MM.1S (cell line): ENCODE results near the gene FBRS.

Source experiments
- DNase-seq: peaks from one replicate; pipeline ENCODE4 v3.0.0-alpha.2; 2015
- H2AFZ ChIP-seq: fragments of 300-600 bp; sonication (generic); 2 replicates; pipeline ENCODE4 v1.6.0; 2016; ENCODE audit warnings: antibody characterized with exemption, low read length
- H3F3A ChIP-seq: fragments of 300-600 bp; sonication (generic); 2 replicates; pipeline ENCODE4 v1.6.1; 2016; ENCODE audit warnings: mild to moderate bottlenecking, antibody characterized with exemption, low read length, moderate library complexity, mixed read lengths; ENCODE audit not compliant: insufficient read depth
- H3K27ac ChIP-seq: fragments of 300-600 bp; sonication (generic); 2 replicates; pipeline ENCODE4 v1.5.1; 2016; ENCODE audit warnings: mild to moderate bottlenecking, low read length
- H3K27me3 ChIP-seq: fragments of 300-600 bp; sonication (generic); replicated peaks from 2 replicates; pipeline ENCODE4 v1.6.0; 2016; ENCODE audit warnings: low read length; ENCODE audit not compliant: insufficient read depth
- H3K36me3 ChIP-seq: fragments of 300-600 bp; sonication (generic); replicated peaks from 2 replicates; pipeline ENCODE4 v1.6.1; 2016; ENCODE audit warnings: mild to moderate bottlenecking, low read length, mixed read lengths; ENCODE audit not compliant: insufficient read depth
- H3K4me1 ChIP-seq: fragments of 300-600 bp; sonication (generic); 2 replicates; pipeline ENCODE4 v1.6.1; 2016; ENCODE audit warnings: low read length, mixed read lengths
- H3K4me2 ChIP-seq: fragments of 300-600 bp; sonication (generic); 2 replicates; pipeline ENCODE4 v1.6.0; 2016; ENCODE audit warnings: low read depth, low read length
- H3K4me3 ChIP-seq: fragments of 300-600 bp; sonication (generic); 2 replicates; pipeline ENCODE4 v1.5.1; 2016; ENCODE audit warnings: low read length, mixed read lengths
- H3K79me2 ChIP-seq: fragments of 300-600 bp; sonication (generic); 2 replicates; pipeline ENCODE4 v1.6.1; 2016; ENCODE audit warnings: mixed run types, low read length, mixed read lengths
- H3K9ac ChIP-seq: fragments of 300-600 bp; sonication (generic); 2 replicates; pipeline ENCODE4 v1.6.1; 2016; ENCODE audit warnings: low read length, mixed read lengths
- H3K9me2 ChIP-seq: fragments of 300-600 bp; sonication (generic); replicated peaks from 2 replicates; pipeline ENCODE4 v1.6.1; 2016; ENCODE audit warnings: mild to moderate bottlenecking, low read length, mixed read lengths; ENCODE audit not compliant: insufficient read depth
- H3K9me3 ChIP-seq: fragments of 300-600 bp; sonication (generic); replicated peaks from 2 replicates; pipeline ENCODE4 v1.6.1; 2016; ENCODE audit warnings: mild to moderate bottlenecking, low read length, mixed read lengths; ENCODE audit not compliant: insufficient read depth
- H4K20me1 ChIP-seq: fragments of 300-600 bp; sonication (generic); 2 replicates; pipeline ENCODE4 v1.6.1; 2016; ENCODE audit warnings: mild to moderate bottlenecking, low read length, moderate library complexity, mixed read lengths; ENCODE audit not compliant: insufficient read depth
- CTCF ChIP-seq: fragments of 300-600 bp; sonication (generic); IDR thresholded peaks from 2 replicates; pipeline ENCODE4 v1.5.1; 2016; ENCODE audit warnings: antibody characterized with exemption, low read length, mixed read lengths
- EZH2 ChIP-seq: fragments of 300-600 bp; sonication (generic); optimal IDR thresholded peaks from 2 replicates; pipeline ENCODE3; 2017; ENCODE audit warnings: low read depth, mild to moderate bottlenecking, antibody characterized with exemption, low read length, mixed read lengths
- EZH2phosphoT487 ChIP-seq: fragments of 300-600 bp; sonication (generic); IDR thresholded peaks from 2 replicates; pipeline ENCODE4 v1.6.1; 2018; ENCODE audit warnings: antibody characterized with exemption, low read length

The FBRS gene

GRCh38 chr16:30657866-30658730 lies at the start of gene FBRS:
Gene FBRS (plus strand): TSS chr16:30658431. CDS start chr16:30659519, 1,088 bp downstream.
- H3K4me3 ChIP-seq, result peak within 1 kb of the TSS; percentile 74
- H3K9me3 ChIP-seq, result no peaks in the 10 kb centered on the region
- no peaks in the 10 kb centered on the region for H3K27me3 ChIP-seq
- H3K9me2 ChIP-seq, result no peaks in the 10 kb centered on the region
- H3K4me2 ChIP-seq, result peak within 1 kb of the TSS; percentile 91
- peak within 1 kb of the TSS; percentile 91 for H3K9ac ChIP-seq
- TF ChIP-seq EZH2 (no peak), CTCF (peak; percentile 82)
- H3K79me2 ChIP-seq, result peaks cover 39% of the 10 kb centered on the region
- peak within 1 kb of the TSS; percentile 95 for H3K27ac ChIP-seq
- H4K20me1 ChIP-seq, result no peaks in the 10 kb centered on the region
- peaks cover 11% of the 10 kb centered on the region; the same call in 1 of the 2 replicates for H3K4me1 ChIP-seq
- peak; percentile 100 for DNase-seq
- H2AFZ ChIP-seq, result peak within 1 kb of the TSS; percentile 74
- H3F3A ChIP-seq, result peaks cover 28% of the 10 kb centered on the region
- peaks cover 5% of the 10 kb centered on the region for H3K36me3 ChIP-seq

GRCh38 chr16:30609002-30609925 lies 49.0 kb upstream of the FBRS start:
- H3K9me3 ChIP-seq, result no peaks in the 10 kb centered on the region
- no peak for TF ChIP-seq EZH2phosphoT487
- TF ChIP-seq CTCF, result no peak
- no peak for TF ChIP-seq EZH2

GRCh38 chr16:30609926-30610839 lies 48.0 kb upstream of the FBRS start, which contains the start of gene ZNF689:
Gene ZNF689 (minus strand): TSS chr16:30610389. CDS start chr16:30610041, 348 bp downstream.
- H3K4me1 ChIP-seq, result peaks cover 3% of the 10 kb centered on the region; the same call in 1 of the 2 replicates
- H3F3A ChIP-seq, result no peaks in the 10 kb centered on the region
- no peaks in the 10 kb centered on the region for H3K9me2 ChIP-seq
- no peaks in the 10 kb centered on the region for H4K20me1 ChIP-seq
- no peaks in the 10 kb centered on the region for H3K27me3 ChIP-seq
- H3K79me2 ChIP-seq, result peaks cover 8% of the 10 kb centered on the region
- peak within 1 kb of the TSS; percentile 100 for H3K4me2 ChIP-seq
- TF ChIP-seq EZH2phosphoT487 (no peak), EZH2 (no peak), CTCF (no peak)
- H3K4me3 ChIP-seq, result peak within 1 kb of the TSS; percentile 95
- H3K27ac ChIP-seq, result peak within 1 kb of the TSS; percentile 64; the same call in 1 of the 2 replicates
- peak within 1 kb of the TSS; percentile 96 for H3K9ac ChIP-seq
- H2AFZ ChIP-seq, result peak within 1 kb of the TSS; percentile 95
- peak; percentile 97 for DNase-seq
- no peaks in the 10 kb centered on the region for H3K9me3 ChIP-seq
- H3K36me3 ChIP-seq, result no peaks in the 10 kb centered on the region

More at GRCh38 chr16:30609002-30609925, 49.0 kb upstream of the FBRS start:
- H3K4me2 ChIP-seq, result peak overlapping the region; percentile 100
- peak overlapping the region; percentile 95 for H2AFZ ChIP-seq
- H3K9me2 ChIP-seq, result no peaks in the 10 kb centered on the region
- peak overlapping the region; percentile 95 for H3K4me3 ChIP-seq
- H3K27me3 ChIP-seq, result no peaks in the 10 kb centered on the region
- H3K27ac ChIP-seq, result peak overlapping the region; percentile 64; the same call in 1 of the 2 replicates
- no peaks in the 10 kb centered on the region for H4K20me1 ChIP-seq
- peak; percentile 37 for DNase-seq
- H3F3A ChIP-seq, result no peaks in the 10 kb centered on the region
- peaks cover 3% of the 10 kb centered on the region; the same call in 1 of the 2 replicates for H3K4me1 ChIP-seq
- H3K36me3 ChIP-seq, result no peaks in the 10 kb centered on the region
- peak overlapping the region; percentile 96 for H3K9ac ChIP-seq
- peaks cover 8% of the 10 kb centered on the region for H3K79me2 ChIP-seq
